Parathyroid adenoma (tissue), 2 donors: ENCODE data around the gene CCDC198.

Experiments
- H2AFZ ChIP-seq: fragments of 300-600 bp; sonication (generic); one replicate; pipeline ENCODE4 v1.7.0; 2017; ENCODE audit warnings: antibody characterized with exemption, mild to moderate bottlenecking
- H3K27ac ChIP-seq: fragments of 300-600 bp; sonication (generic); one replicate; pipeline ENCODE4 v1.7.0; 2017
- H3K27me3 ChIP-seq: fragments of 300-600 bp; sonication (generic); one replicate; pipeline ENCODE4 v1.7.0; 2017; ENCODE audit warnings: low read length; ENCODE audit not compliant: control insufficient read depth, insufficient read depth
- H3K36me3 ChIP-seq: fragments of 300-600 bp; sonication (generic); one replicate; pipeline ENCODE4 v1.7.0; 2017; ENCODE audit warnings: low read length; ENCODE audit not compliant: control insufficient read depth, insufficient read depth
- H3K4me1 ChIP-seq: fragments of 300-600 bp; sonication (generic); one replicate; pipeline ENCODE4 v1.7.0; 2017; ENCODE audit warnings: control low read depth
- H3K4me2 ChIP-seq: fragments of 300-600 bp; sonication (generic); one replicate; pipeline ENCODE4 v1.7.0; 2017; ENCODE audit warnings: low read length
- H3K4me3 ChIP-seq: fragments of 300-600 bp; sonication (generic); one replicate; pipeline ENCODE4 v1.7.0; 2017; ENCODE audit warnings: low read depth, low read length
- H3K79me2 ChIP-seq: fragments of 300-600 bp; sonication (generic); one replicate; pipeline ENCODE4 v1.7.0; 2017; ENCODE audit warnings: control low read depth
- H3K9ac ChIP-seq: fragments of 300-600 bp; sonication (generic); one replicate; pipeline ENCODE4 v1.7.0; 2017; ENCODE audit warnings: mild to moderate bottlenecking
- H3K9me3 ChIP-seq: fragments of 300-600 bp; sonication (generic); one replicate; pipeline ENCODE4 v1.7.0; 2017; ENCODE audit warnings: low read length; ENCODE audit not compliant: control insufficient read depth
- CTCF ChIP-seq: fragments of 300-600 bp; sonication (generic); IDR thresholded peaks from one replicate; pipeline ENCODE4 v1.7.0; 2017; ENCODE audit warnings: antibody characterized with exemption, mild to moderate bottlenecking
- donor health status: primary hyperparathyroidism.

CCDC198 gene

DNA sequence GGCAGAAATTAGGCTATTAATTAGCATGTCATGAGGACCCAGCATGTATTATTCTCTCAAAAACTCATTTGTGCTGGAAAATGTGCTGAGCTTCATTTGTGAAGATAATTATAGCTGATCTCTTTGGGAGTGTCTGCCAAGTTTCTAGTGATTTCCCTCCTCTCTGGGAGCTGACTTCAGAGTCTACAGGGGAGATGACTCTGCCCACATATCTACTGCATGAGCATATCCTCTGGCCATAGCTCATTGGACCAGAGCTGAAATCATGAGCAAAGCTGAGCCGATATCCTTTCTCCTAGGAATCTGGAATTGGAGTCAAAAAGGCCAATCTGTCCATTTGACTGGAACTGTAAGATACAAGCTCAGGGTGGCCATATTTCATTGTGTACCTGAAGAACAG is 5.9 kb downstream of the CCDC198 start:
- no peaks in the 10 kb centered on the region for H3K9me3 ChIP-seq
- no peak overlapping the region for H3K27ac ChIP-seq
- no peak overlapping the region for H3K4me3 ChIP-seq
- H3K4me1 ChIP-seq, result no peaks in the 10 kb centered on the region
- TF ChIP-seq CTCF, result no peak
- H3K4me2 ChIP-seq, result no peak overlapping the region
- no peaks in the 10 kb centered on the region for H3K27me3 ChIP-seq
- H3K36me3 ChIP-seq, result no peaks in the 10 kb centered on the region
- no peak overlapping the region for H2AFZ ChIP-seq
- no peaks in the 10 kb centered on the region for H3K79me2 ChIP-seq
- no peak overlapping the region for H3K9ac ChIP-seq

DNA sequence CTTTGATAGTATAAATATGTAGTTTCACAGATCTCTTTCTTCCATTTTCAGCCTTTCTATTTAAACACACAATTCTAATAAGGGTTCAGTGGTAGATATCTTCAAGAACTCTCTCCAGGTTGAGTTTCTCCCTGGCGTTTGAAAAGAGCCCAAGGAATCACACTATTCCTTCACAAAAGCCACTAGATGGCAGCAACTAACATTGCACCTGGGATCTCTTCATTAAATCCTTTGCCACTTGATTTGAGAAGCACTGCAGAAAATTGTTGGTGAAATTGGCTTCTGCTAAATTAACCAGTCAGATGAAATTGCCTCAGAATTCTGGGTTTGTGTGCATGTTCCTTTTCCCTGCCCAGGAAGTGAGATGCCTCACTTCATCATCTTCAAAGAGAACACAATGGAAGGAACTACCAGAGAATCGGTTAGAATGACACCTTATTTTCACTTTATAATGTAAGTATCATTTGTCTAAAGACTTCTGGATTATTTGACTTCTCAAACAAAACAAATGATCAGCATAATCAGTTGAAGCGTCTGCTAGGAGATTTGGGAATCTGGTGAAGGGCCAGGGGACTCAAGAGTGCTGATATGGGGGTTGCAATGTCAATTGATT is 6.8 kb downstream of the CCDC198 start:
- no peak overlapping the region for H3K27ac ChIP-seq
- H3K9ac ChIP-seq, result no peak overlapping the region
- H2AFZ ChIP-seq, result no peak overlapping the region
- H3K27me3 ChIP-seq, result no peaks in the 10 kb centered on the region
- no peaks in the 10 kb centered on the region for H3K79me2 ChIP-seq
- H3K9me3 ChIP-seq, result no peaks in the 10 kb centered on the region
- no peak overlapping the region for H3K4me2 ChIP-seq
- H3K4me3 ChIP-seq, result no peak overlapping the region
- no peaks in the 10 kb centered on the region for H3K4me1 ChIP-seq
- TF ChIP-seq CTCF, result peak; percentile 55
- H3K36me3 ChIP-seq, result no peaks in the 10 kb centered on the region

DNA sequence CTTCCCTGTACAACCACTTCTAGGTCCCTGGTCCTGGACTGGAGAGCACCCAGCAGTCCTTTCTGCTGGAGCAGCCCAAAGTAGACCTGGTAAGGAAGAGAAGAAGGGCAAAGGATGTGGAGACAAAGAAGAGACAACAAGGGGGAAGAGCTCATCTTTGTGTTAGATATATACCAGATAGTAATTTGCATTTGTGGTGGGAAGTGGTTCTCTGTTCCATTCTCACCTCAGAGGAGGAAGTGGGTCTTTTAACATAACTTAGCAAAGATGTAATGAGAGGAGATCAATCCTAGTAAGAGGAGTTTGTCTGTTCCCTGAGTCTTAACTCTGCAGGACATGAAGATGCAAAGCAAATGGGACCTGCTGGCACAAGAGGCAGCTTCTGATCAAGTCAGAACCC is 8.0 kb downstream of the CCDC198 start:
- no peak overlapping the region for H3K4me2 ChIP-seq
- no peaks in the 10 kb centered on the region for H3K9me3 ChIP-seq
- H3K4me3 ChIP-seq, result no peak overlapping the region
- no peak for TF ChIP-seq CTCF
- H3K27ac ChIP-seq, result no peak overlapping the region
- H3K27me3 ChIP-seq, result no peaks in the 10 kb centered on the region
- H3K36me3 ChIP-seq, result no peaks in the 10 kb centered on the region
- no peak overlapping the region for H2AFZ ChIP-seq
- no peaks in the 10 kb centered on the region for H3K4me1 ChIP-seq
- no peak overlapping the region for H3K9ac ChIP-seq
- no peaks in the 10 kb centered on the region for H3K79me2 ChIP-seq

DNA sequence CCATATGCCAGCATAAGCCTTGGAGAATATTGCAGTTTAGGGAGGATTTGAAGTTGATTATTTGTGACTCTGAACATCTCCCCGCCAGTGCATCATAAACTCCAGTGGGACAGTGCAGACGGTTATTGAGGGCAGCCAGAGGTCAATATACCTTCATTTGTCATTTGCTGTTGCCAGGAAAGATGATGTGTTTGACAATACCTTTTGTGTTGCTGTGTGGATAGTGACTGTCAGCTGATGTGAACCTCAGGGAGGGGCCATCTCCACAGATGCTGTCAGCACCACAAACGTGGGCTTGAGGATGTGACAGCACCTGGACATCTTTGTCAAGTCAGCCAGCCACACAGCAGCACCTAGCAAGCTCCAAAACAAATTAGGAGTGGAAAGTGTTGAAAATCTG is 11.5 kb downstream of the CCDC198 start:
- Histone ChIP-seq H3K36me3 (no peaks in the 10 kb centered on the region), H3K4me1 (no peaks in the 10 kb centered on the region), H3K4me2 (no peak overlapping the region), H3K9me3 (no peaks in the 10 kb centered on the region), H3K27ac (no peak overlapping the region), H3K4me3 (no peak overlapping the region), H3K79me2 (no peaks in the 10 kb centered on the region), H2AFZ (no peak overlapping the region), H3K27me3 (no peaks in the 10 kb centered on the region), H3K9ac (no peak overlapping the region)
- TF ChIP-seq CTCF, result no peak

GRCh38 chr14:57480051-57480450 is 13.6 kb downstream of the CCDC198 start:
- no peak for TF ChIP-seq CTCF
- Histone ChIP-seq H3K79me2 (no peaks in the 10 kb centered on the region), H2AFZ (no peak overlapping the region), H3K4me3 (no peak overlapping the region), H3K9me3 (no peaks in the 10 kb centered on the region), H3K27ac (no peak overlapping the region), H3K4me2 (no peak overlapping the region), H3K4me1 (no peaks in the 10 kb centered on the region), H3K9ac (no peak overlapping the region), H3K36me3 (no peaks in the 10 kb centered on the region), H3K27me3 (no peaks in the 10 kb centered on the region)
